ENCODE data around the gene TRAPPC5.

DNA sequence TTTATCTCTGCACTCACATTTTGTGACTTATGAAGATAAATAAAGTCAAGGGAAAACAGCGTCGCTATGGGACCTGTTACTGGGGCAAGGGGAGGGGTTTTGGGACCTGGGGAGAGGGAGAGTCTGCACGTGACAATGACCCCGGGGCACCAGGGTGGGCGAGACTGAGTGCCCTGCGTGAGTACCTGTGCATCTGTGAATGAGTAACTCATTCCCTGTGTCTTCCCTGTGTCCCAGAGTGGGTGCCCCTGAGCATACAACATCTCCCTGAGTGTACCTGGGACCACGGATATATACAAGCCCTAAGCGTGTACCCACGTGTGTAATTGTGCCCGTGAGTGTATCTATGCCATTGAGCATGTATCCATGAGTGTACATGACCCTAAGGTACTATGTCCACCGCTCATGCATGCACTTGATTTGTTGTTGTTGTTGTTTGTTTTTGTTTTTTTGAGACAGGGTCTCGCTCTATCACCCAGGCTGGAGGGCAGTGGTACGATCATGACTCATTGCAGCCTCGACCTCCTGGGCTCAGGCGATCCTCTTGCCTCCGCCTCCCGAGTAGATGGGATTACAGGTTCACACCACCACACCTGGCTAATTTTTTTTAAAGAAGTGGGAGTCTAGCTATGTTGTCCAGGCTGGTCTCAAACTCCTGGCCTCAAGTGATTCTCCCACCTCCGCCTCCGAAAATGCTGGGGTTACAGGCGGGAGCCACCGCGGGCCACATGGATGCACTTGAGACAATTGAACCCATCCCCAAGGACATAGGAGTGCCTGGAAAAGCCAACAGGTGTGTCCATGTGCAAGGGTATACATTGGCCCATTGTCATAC is 645 bp upstream of the TRAPPC5 start:
- TF ChIP-seq EZH2 (IDR thresholded peaks at IDR 0.05; ENCODE audit: borderline replicate concordance, control insufficient read depth, low read depth, low read length): no peak
- TF ChIP-seq ETV6 (conservative IDR thresholded peaks at IDR 0.05 in 1 of 2, IDR thresholded peaks at IDR 0.05 in 1 of 2; ENCODE audit: borderline replicate concordance in 1 of 2, low read depth in 1 of 2): no peak
- no peak for TF ChIP-seq HDAC2 (IDR thresholded peaks at IDR 0.05)
- TF ChIP-seq POLR2AphosphoS2 (IDR thresholded peaks at IDR 0.05; ENCODE audit: low read depth, low read length): no peak
- TF ChIP-seq POLR2AphosphoS5 (IDR thresholded peaks at IDR 0.05; ENCODE audit: low read length): no peak
- no peak for TF ChIP-seq TCF7 (IDR thresholded peaks at IDR 0.05; ENCODE audit: borderline replicate concordance)
- TF ChIP-seq CTCF (IDR thresholded peaks at IDR 0.05 in 2 of 3, conservative IDR thresholded peaks at IDR 0.05 in 1 of 3; ENCODE audit: control insufficient read depth in 2 of 3, extremely low read depth in 1 of 3, insufficient read depth in 1 of 3, low read depth in 3 of 3, low read length in 3 of 3): no peak

Data from GM12878 (cell line).